Endothelial cell (in vitro differentiated cells): ENCODE data around the gene PUS10. TPM values are rescaled to one million over a fixed set of nuclear protein-coding genes. Genes with fewer than 3 reads are reported as not detected.
"Not testable (repeated sequence)": the region's sequence is repeated elsewhere in the genome, so short reads cannot be mapped to it uniquely, and the experiment has no call there.

Experiments used
- DNase-seq: peaks from one replicate; pipeline ENCODE4 v3.0.0; 2021; ENCODE audit warnings: low spot score
- H3K27ac Mint-ChIP-seq: one replicate; pipeline ENCODE4 v1.8.0; 2021; ENCODE audit warnings: mixed read lengths, inconsistent platforms; ENCODE audit not compliant: unreplicated experiment
- H3K27me3 Mint-ChIP-seq: one replicate; pipeline ENCODE4 v1.8.0; 2021; ENCODE audit warnings: mild to moderate bottlenecking, moderate library complexity, mixed read lengths, inconsistent platforms; ENCODE audit not compliant: unreplicated experiment
- H3K36me3 Mint-ChIP-seq: one replicate; pipeline ENCODE4 v1.8.0; 2021; ENCODE audit warnings: mild to moderate bottlenecking, low read depth, mixed read lengths, inconsistent platforms; ENCODE audit not compliant: unreplicated experiment
- H3K4me1 Mint-ChIP-seq: one replicate; pipeline ENCODE4 v1.8.0; 2021; ENCODE audit warnings: mild to moderate bottlenecking, mixed read lengths, inconsistent platforms; ENCODE audit not compliant: unreplicated experiment
- H3K4me3 Mint-ChIP-seq: one replicate; pipeline ENCODE4 v1.8.0; 2021; ENCODE audit warnings: mild to moderate bottlenecking, mixed read lengths, inconsistent platforms; ENCODE audit not compliant: unreplicated experiment
- H3K9me3 Mint-ChIP-seq: one replicate; pipeline ENCODE4 v1.8.0; 2021; ENCODE audit warnings: mixed read lengths, inconsistent platforms; ENCODE audit not compliant: unreplicated experiment
- CTCF ChIP-seq: fragments of 200-600 bp; sonication (generic); IDR thresholded peaks from one replicate; pipeline ENCODE4 v1.5.0; 2021; ENCODE audit warnings: antibody characterized with exemption; ENCODE audit not compliant: unreplicated experiment
- total RNA-seq: library from RNA; stranded (reverse); fragmentation: NEBNext Ultra II Directional; extraction: Animal tissue kit (Norgen Biotek cat#: 25700); gene quantifications from one replicate; pipeline ENCODE4 v1.2.1, GENCODE V29; 2021; ENCODE audit not compliant: unreplicated experiment

Gene PUS10
- total RNA-seq, 1 donor from 2014 or later = 8.5 TPM

GRCh38 chr2:60994131-60994530, 23.9 kb downstream of the PUS10 start:
- Mint-ChIP-seq H3K27me3 (no peaks in the 10 kb centered on the region), H3K27ac (no peak overlapping the region), H3K4me1 (no peaks in the 10 kb centered on the region), H3K9me3 (peaks cover 9% of the 10 kb centered on the region), H3K4me3 (no peak overlapping the region), H3K36me3 (peaks cover 35% of the 10 kb centered on the region)
- DNase-seq = no peak
- no peak for TF ChIP-seq CTCF

GRCh38 chr2:60992985-60993392, 25.1 kb downstream of the PUS10 start:
- Mint-ChIP-seq H3K9me3 (peaks cover 9% of the 10 kb centered on the region), H3K36me3 (peaks cover 35% of the 10 kb centered on the region), H3K4me3 (no peak overlapping the region), H3K27me3 (no peaks in the 10 kb centered on the region), H3K4me1 (no peaks in the 10 kb centered on the region), H3K27ac (no peak overlapping the region)
- TF ChIP-seq CTCF = no peak
- no peak for DNase-seq

- no peak for DNase-seq
- H3K9me3 Mint-ChIP-seq = peaks cover 9% of the 10 kb centered on the region
- no peak for TF ChIP-seq CTCF
- peaks cover 35% of the 10 kb centered on the region for H3K36me3 Mint-ChIP-seq
- H3K4me3 Mint-ChIP-seq = peak overlapping the region; percentile 70
- no peaks in the 10 kb centered on the region for H3K4me1 Mint-ChIP-seq
- no peaks in the 10 kb centered on the region for H3K27me3 Mint-ChIP-seq
- H3K27ac Mint-ChIP-seq = no peak overlapping the region
Observed at GRCh38 chr2:60991644-60992043, 26.4 kb downstream of the PUS10 start.

DNA sequence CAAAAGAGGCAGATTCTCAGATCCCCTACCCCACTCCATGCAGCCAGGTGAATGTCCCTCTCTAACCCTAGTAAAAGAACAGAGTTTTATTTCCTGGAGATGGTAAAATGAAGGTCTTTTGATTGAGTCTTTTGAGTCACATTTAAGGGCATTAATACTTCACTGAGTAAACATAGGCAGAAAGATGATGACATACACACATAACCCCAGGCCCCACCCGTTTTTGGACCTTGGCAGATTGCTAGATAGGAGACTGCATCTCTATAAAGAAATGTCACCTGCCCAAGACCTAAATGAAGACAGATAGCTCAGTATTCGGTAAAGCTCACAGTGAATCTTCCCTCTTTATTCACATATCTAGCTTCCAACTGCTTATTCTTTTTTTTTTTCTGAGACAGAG, 28.8 kb downstream of the PUS10 start:
- Mint-ChIP-seq H3K4me1 (no peaks in the 10 kb centered on the region), H3K27me3 (no peaks in the 10 kb centered on the region), H3K9me3 (peaks cover 9% of the 10 kb centered on the region), H3K36me3 (peaks cover 34% of the 10 kb centered on the region), H3K4me3 (no peak overlapping the region), H3K27ac (no peak overlapping the region)
- DNase-seq = no peak
- TF ChIP-seq CTCF = no peak

DNA sequence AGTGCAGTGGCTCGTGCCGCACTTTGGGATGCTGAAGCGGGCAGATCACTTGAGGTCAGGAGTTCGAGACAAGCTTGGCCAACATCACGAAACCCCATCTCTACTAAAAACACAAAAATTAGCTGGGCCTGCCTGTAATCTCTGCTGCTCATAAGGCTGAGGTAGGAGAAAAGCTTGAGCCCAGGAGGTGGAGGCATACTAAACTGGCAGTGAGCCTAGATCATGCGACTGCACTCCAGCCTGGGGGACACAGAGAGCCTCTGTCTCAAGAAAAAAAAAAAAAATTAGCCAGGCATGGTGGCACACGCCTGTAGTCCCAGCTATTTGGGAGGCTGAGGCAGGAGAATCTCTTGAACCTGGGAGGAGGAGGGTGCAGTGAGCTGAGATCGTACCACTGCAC, 30.4 kb downstream of the PUS10 start:
- H3K4me1 Mint-ChIP-seq, H3K4me3 Mint-ChIP-seq, DNase-seq, H3K9me3 Mint-ChIP-seq, H3K27ac Mint-ChIP-seq, H3K27me3 Mint-ChIP-seq: not testable (repeated sequence)
- peaks cover 20% of the 10 kb centered on the region for H3K36me3 Mint-ChIP-seq

GRCh38 chr2:60987041-60987440, 31.0 kb downstream of the PUS10 start:
- Mint-ChIP-seq H3K36me3 (peaks cover 15% of the 10 kb centered on the region), H3K4me1 (no peaks in the 10 kb centered on the region), H3K27me3 (no peaks in the 10 kb centered on the region), H3K4me3 (no peak overlapping the region), H3K9me3 (peaks cover 9% of the 10 kb centered on the region), H3K27ac (no peak overlapping the region)
- no peak for DNase-seq
- TF ChIP-seq CTCF = no peak
